Gastroesophageal sphincter (tissue), 4 donors: Measurements from ENCODE around the gene ALPP. TPM values are rescaled to one million over a fixed set of nuclear protein-coding genes. Genes with fewer than 3 reads are reported as not detected.
A peak's percentile ranks its signal among the peaks of the same experiment; 100 is the strongest.
"Not testable (repeated sequence)": the region's sequence is repeated elsewhere in the genome, so short reads cannot be mapped to it uniquely, and the experiment has no call there.

Experiments used
- ATAC-seq: fragments of 150-250 bp; one replicate; pipeline ENCODE4 v1.9.1; 2016; ENCODE audit warnings: mild to moderate bottlenecking, moderate library complexity
- H3K27ac ChIP-seq, 4 donors: fragments of 200-600 bp; sonication (generic) in 3 of 4; 1 replicate in 3 of 4; 2 replicates in 1 of 4; pipeline ENCODE4 v1.5.1; 2016 to 2019
- H3K27me3 ChIP-seq: fragments of 200-600 bp; sonication (generic); one replicate; pipeline ENCODE4 v1.5.1; 2019
- H3K36me3 ChIP-seq, 2 donors: fragments of 200-600 bp; sonication (generic); one replicate each; pipeline ENCODE4 v1.5.1; 2019; ENCODE audit warnings: control low read depth in 1 of 2
- H3K4me1 ChIP-seq, 3 donors: fragments of 200-600 bp; sonication (generic); 1 replicate in 2 of 3; 2 replicates in 1 of 3; pipeline ENCODE4 v1.5.1; 2016 to 2019; ENCODE audit warnings: control low read depth in 2 of 3
- H3K4me3 ChIP-seq, 2 donors: fragments of 200-600 bp; sonication (generic); one replicate each; pipeline ENCODE4 v1.5.1; 2019; ENCODE audit warnings: mild to moderate bottlenecking in 1 of 2, moderate library complexity in 1 of 2
- H3K9me3 ChIP-seq, 3 donors: fragments of 200-600 bp; sonication (generic); one replicate each; pipeline ENCODE4 v1.5.1; 2017 to 2019; ENCODE audit warnings: control low read depth in 2 of 3
- EP300 ChIP-seq: sonication (generic); formaldehyde crosslinking; IDR thresholded peaks from one replicate; pipeline ENCODE4 v1.6.1; 2017; ENCODE audit warnings: antibody characterized with exemption, mild to moderate bottlenecking
- POLR2A ChIP-seq, 2 donors: fragments of 450-650 bp; IDR thresholded peaks; one replicate each; pipeline ENCODE4 v1.6.1; 2017; ENCODE audit warnings: antibody characterized with exemption in 2 of 2, mild to moderate bottlenecking in 2 of 2, moderate library complexity in 1 of 2
- POLR2AphosphoS5 ChIP-seq: sonication (generic); formaldehyde crosslinking; IDR thresholded peaks from one replicate; pipeline ENCODE4 v1.6.1; 2017; ENCODE audit warnings: antibody characterized with exemption
- WGBS, 2 donors: methylation state at CpG; one replicate each; pipeline ENCODE4 v1.1.5; 2018; ENCODE audit warnings: low coverage in 1 of 2; 5-methylcytosine and 5-hydroxymethylcytosine counted together
- total RNA-seq, 4 donors: library from RNA; depleted of rRNA; stranded (reverse); fragments of >200 nt; gene quantifications; one replicate each; pipeline ENCODE4 v1.1.0, GENCODE V29; 2016
- TF ChIP-seq, protein P1 (sequence below), 4 experiments: fragments of 200-600 bp in 2 of 4; fragments of 450-650 bp in 2 of 4; sonication (generic) in 1 of 4; IDR thresholded peaks; one replicate each; pipeline ENCODE4 v1.5.1; 2017 to 2019; ENCODE audit warnings: antibody characterized with exemption in 4 of 4, mild to moderate bottlenecking in 2 of 4, moderate library complexity in 2 of 4

ALPP gene
- total RNA-seq, 4 donors from 2014 or later = not detected

DNA sequence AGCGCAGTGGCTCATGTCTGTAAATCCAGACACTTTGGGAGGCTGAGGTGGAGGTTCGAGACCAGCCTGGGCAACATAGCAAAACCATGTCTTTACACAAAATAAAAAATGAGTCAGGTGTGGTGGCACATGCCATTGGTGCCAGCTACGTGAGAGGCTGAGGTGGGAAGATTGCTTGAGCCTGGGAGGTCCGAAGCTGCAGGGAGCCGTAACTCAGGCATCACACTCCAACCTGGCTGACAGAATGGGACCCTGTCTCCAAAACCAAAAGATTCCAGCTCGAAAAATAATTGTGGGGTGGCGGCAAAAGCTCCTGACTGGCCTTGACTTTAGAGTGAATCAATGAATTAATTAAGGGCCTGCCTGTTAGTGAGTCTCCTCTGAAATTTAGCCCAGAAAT is 1.2 kb upstream of the ALPP start:
- 79 to 93% methylated on average over 5 to 7 of the region's 7 CpGs for WGBS, 2 donors
- no peak for ATAC-seq
- Histone ChIP-seq H3K27ac (no peak overlapping the region), H3K36me3 (no peaks in the 10 kb centered on the region), H3K4me1 (no peaks in the 10 kb centered on the region), H3K4me3 (no peak overlapping the region), H3K9me3 (no peaks in the 10 kb centered on the region), H3K27me3 (peaks cover 50% of the 10 kb centered on the region)
- TF ChIP-seq POLR2AphosphoS5 = no peak
- no peak for TF ChIP-seq POLR2A (IDR thresholded peaks at IDR 0.05)
- TF ChIP-seq, protein P1, sequence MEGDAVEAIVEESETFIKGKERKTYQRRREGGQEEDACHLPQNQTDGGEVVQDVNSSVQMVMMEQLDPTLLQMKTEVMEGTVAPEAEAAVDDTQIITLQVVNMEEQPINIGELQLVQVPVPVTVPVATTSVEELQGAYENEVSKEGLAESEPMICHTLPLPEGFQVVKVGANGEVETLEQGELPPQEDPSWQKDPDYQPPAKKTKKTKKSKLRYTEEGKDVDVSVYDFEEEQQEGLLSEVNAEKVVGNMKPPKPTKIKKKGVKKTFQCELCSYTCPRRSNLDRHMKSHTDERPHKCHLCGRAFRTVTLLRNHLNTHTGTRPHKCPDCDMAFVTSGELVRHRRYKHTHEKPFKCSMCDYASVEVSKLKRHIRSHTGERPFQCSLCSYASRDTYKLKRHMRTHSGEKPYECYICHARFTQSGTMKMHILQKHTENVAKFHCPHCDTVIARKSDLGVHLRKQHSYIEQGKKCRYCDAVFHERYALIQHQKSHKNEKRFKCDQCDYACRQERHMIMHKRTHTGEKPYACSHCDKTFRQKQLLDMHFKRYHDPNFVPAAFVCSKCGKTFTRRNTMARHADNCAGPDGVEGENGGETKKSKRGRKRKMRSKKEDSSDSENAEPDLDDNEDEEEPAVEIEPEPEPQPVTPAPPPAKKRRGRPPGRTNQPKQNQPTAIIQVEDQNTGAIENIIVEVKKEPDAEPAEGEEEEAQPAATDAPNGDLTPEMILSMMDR (IDR thresholded peaks at IDR 0.05) = no peak
- no peak for TF ChIP-seq EP300

DNA sequence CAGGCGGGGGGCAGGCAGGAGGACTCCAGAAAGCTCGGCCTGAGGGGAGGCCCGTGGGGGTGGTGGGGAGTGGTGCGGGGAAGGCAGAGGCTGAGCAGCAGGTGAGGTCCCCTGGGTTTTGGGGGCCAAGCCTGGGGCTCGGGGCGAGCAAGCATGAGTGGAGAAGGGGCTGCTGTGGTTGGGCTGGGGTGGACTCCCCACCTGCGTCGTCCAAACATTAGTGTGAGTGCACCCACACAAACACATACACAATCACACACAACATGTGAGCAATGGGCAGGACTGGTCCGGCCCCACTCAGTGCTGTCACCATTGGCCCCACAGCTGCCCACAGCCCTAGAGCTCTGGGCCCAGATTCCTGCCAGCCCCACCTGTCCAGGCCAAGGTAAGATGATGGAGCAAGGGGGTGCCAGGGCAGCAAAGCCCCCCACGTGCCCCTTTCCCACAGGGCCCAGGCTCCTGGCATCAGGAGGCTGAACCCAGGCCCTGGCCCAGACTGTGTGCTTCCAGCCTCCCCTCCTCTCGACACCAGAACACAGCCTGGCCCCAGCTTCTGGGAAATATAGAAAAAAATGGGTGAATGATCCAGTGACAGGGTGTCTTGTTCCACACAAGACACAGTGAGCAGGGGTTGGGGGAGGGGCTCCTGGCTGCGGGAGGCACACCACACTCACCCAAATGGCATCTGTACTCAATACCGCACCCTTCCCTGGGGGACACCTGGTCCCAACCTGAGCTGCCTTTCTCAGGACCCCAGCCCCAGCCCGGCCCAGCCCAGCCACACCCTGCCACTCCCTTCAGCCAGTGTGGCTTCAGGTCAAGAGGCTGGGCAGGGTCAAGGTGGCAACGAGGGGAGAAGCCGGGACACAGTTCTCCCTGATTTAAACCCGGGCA is 463 bp upstream of the ALPP start:
- no peak for ATAC-seq
- TF ChIP-seq POLR2A (IDR thresholded peaks at IDR 0.05) = no peak
- TF ChIP-seq, protein P1 (IDR thresholded peaks at IDR 0.05) = no peak
- TF ChIP-seq POLR2AphosphoS5 = no peak
- Histone ChIP-seq H3K9me3 (no peaks in the 10 kb centered on the region), H3K36me3 (no peaks in the 10 kb centered on the region), H3K27me3 (peaks cover 58% of the 10 kb centered on the region), H3K27ac (no peak overlapping the region), H3K4me3 (no peak overlapping the region), H3K4me1 (no peaks in the 10 kb centered on the region)
- WGBS, 2 donors = 85% methylated on average over 6 of the region's 17 CpGs; no CpG with 5 or more reads in 1 of the 2 donors

DNA sequence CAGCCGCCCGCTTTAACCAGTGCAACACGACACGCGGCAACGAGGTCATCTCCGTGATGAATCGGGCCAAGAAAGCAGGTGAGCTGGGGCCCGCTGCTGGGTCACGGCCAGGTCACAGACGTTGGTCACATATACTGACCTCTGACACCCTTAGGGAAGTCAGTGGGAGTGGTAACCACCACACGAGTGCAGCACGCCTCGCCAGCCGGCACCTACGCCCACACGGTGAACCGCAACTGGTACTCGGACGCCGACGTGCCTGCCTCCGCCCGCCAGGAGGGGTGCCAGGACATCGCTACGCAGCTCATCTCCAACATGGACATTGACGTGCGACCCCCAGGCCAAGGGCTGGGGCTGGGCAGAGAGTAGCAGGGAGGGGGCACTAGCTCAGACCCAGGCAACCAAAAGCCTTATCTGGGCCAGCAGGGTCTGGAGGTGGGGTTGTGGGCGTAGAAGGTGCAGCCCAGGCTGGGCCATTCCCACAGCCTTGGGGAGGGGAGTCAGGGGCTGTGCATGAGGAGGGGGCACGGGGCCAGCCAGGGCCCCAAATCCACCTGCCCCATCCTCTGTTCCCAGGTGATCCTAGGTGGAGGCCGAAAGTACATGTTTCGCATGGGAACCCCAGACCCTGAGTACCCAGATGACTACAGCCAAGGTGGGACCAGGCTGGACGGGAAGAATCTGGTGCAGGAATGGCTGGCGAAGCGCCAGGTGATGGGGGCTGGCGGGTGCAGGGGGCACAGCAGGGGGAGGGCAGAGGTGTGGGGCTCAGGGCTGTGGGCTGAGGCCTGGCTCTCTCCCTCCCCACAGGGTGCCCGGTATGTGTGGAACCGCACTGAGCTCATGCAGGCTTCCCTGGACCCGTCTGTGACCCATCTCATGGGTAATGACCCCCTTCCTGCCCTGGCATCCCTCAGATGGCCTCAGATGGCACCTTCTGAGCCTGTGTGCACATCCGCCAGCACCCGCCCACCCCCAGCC is 1.3 kb downstream of the ALPP start:
- H3K9me3 ChIP-seq, H3K4me3 ChIP-seq, H3K36me3 ChIP-seq, H3K27ac ChIP-seq, H3K4me1 ChIP-seq: not testable (repeated sequence)
- H3K27me3 ChIP-seq = peaks cover 75% of the 10 kb centered on the region
- WGBS, 2 donors = 80 to 87% methylated on average over 2 to 3 of the region's 41 CpGs
- ATAC-seq = peak; percentile 9

DNA sequence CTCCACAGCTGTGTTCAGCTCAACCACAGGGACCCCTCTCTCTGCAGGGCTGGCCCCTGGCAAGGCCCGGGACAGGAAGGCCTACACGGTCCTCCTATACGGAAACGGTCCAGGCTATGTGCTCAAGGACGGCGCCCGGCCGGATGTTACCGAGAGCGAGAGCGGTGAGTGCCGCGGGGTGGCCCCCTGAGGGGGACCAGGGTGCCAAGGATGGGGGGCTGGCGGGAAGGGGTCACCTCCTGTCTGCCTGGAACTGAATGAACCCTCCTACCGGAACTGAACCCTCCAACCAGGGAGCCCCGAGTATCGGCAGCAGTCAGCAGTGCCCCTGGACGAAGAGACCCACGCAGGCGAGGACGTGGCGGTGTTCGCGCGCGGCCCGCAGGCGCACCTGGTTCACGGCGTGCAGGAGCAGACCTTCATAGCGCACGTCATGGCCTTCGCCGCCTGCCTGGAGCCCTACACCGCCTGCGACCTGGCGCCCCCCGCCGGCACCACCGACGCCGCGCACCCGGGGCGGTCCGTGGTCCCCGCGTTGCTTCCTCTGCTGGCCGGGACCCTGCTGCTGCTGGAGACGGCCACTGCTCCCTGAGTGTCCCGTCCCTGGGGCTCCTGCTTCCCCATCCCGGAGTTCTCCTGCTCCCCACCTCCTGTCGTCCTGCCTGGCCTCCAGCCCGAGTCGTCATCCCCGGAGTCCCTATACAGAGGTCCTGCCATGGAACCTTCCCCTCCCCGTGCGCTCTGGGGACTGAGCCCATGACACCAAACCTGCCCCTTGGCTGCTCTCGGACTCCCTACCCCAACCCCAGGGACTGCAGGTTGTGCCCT is 2.9 kb downstream of the ALPP start:
- not testable (repeated sequence) for H3K4me3 ChIP-seq, H3K36me3 ChIP-seq, H3K4me1 ChIP-seq, ATAC-seq, H3K9me3 ChIP-seq, H3K27ac ChIP-seq
- WGBS, 2 donors = no CpG with 5 or more reads among the region's 59 CpGs
- H3K27me3 ChIP-seq = peaks cover 83% of the 10 kb centered on the region

DNA sequence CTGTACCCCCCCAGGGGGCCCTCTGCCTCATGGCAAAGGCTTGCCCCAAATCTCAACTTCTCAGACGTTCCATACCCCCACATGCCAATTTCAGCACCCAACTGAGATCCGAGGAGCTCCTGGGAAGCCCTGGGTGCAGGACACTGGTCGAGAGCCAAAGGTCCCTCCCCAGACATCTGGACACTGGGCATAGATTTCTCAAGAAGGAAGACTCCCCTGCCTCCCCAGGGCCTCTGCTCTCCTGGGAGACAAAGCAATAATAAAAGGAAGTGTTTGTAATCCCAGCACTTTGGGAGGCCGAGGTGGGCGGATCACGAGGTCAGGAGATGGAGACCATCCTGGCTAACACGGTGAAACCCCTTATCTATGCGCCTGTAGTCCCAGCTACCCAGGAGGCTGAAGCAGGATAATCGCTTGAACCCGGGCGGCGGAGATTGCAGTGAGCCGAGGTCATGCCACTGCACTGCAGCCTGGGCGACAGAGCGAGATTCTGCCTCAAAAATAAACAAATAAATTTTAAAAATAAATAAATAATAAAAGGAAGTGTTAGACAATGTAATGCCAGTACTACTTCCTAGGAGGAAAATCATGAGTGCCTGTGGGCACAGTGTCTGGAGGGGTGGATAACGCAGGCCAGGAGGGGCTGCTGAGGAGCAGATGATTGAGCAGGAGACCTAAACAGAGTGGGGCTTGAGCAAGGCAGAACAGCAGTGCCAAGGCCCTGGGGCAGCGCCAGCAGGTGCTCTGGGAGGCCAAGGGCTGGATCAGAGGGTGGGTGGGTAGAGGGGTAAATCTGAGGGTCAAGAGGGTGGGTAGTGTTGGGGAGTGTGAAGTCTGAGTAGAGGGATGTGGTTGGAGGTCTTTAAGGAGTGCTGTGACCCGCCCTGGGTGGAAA is 4.0 kb downstream of the ALPP start:
- TF ChIP-seq POLR2AphosphoS5 (no peak), POLR2A (IDR thresholded peaks at IDR 0.05) (no peak), EP300 (no peak)
- TF ChIP-seq, protein P1 (IDR thresholded peaks at IDR 0.05) = no peak
- H3K9me3 ChIP-seq = no peaks in the 10 kb centered on the region
- peaks cover 0 to 15% (median 0%) of the 10 kb centered on the region in 3 donors for H3K4me1 ChIP-seq
- ATAC-seq = no peak
- H3K4me3 ChIP-seq = no peak overlapping the region
- no peaks in the 10 kb centered on the region for H3K36me3 ChIP-seq
- H3K27ac ChIP-seq = no peak overlapping the region
- WGBS, 2 donors = 35 to 59% methylated on average over 15 to 16 of the region's 18 CpGs
- peaks cover 89% of the 10 kb centered on the region for H3K27me3 ChIP-seq
